Lung microvascular endothelial cell (primary cell): ENCODE data around the gene BRSK1. TPM values are rescaled to one million over a fixed set of nuclear protein-coding genes. Genes with fewer than 3 reads are reported as not detected.

Source experiments
- DNase-seq, 2 donors: peaks; one replicate each; pipeline versions ENCODE4 v3.0.0 to v3.0.0-alpha.2; 2010; ENCODE audit warnings: low read depth in 2 of 2
- total RNA-seq: library from RNA; depleted of rRNA; stranded (reverse); fragments of >200 nt; gene quantifications from 2 replicates; pipeline ENCODE4 v1.2.1, GENCODE V29; 2014

Gene BRSK1
- total RNA-seq, 1 donor from 2014 or later = 1.2 TPM

DNA sequence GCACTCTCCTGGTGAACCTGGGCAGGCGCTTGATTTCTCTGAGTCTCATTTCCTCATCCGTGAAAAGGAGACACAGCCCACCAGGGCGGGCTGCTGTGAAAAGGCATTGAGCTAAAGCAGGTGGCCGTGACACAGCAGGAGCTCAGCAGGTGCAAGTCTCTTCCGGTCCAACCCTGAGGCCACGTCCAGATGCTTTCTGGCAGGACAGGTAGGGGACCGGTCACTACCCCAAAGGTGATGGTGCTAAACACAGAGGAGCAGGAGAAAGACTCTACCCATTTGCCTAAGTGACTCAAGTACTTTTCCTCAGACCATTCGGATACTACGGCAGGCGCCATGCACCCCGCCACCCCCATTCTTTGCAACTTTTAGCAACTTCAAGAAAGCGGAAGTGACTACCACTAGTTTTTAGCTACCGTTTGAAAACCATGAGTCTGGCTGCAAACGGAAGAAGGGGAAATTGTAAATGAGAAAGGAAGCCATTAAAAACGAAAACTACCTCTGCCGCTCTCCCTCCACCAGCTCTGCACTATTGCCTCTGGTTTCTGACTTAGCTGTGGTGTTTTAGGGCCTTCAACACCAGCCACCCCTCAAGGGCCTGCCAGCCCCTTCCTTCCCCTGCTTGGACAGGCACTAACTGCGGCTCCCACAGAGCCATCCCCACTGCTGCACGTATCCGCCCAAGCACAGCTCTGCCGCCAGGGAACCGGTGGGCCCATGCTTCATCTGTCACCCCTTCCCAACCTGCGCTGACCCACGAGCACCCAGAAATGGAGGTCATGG is 29.8 kb upstream of the BRSK1 start:
- peak in 1 of 2 donors; percentile 12 for DNase-seq

GRCh38 chr19:55254625-55254977 is 29.2 kb upstream of the BRSK1 start:
- DNase-seq = no peak

GRCh38 chr19:55255618-55256423 is 28.0 kb upstream of the BRSK1 start:
- no peak for DNase-seq

- DNase-seq = peak in 1 of 2 donors; percentile 11
Measured at GRCh38 chr19:55256562-55257460, 27.0 kb upstream of the BRSK1 start.

- DNase-seq = peak; percentile 17
Measured at GRCh38 chr19:55257461-55258420, 26.1 kb upstream of the BRSK1 start.

GRCh38 chr19:55258476-55258827 is 25.3 kb upstream of the BRSK1 start:
- DNase-seq = no peak

DNA sequence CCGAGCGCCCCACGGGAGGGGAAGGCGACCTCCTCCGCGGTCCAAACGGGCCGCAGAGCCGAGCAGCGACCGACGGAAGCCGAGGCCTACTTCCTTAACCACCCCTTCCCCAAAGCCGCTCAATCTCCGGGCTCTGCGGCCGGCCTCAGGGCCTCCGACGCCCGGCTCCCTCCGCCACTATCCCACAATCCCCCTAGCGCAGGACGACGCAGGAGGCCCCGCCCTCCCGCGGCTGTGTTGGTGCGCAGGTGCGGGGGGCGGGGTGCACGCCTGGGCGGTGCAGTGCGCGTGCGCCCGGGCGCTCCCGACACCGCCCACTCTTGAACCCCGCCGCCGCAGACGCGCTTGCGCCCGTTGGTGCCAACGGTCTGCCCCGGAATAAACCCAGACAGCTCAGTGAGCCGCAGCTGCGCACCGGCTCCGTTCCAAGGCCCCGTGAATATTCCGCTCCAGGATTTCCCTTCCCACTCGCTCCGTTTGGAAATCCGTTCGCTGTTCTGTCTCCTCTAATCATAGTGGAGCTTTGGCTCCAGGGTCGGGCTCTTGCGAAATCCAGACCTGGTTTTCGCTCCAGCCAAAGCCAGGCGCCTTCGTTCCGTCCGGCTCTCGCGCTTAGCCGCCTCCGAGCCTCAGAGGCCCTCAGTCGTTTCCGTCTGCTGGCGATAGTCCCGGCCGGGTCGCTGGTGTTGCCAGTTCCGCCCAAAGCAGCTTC is 24.8 kb upstream of the BRSK1 start, which contains the start of gene PPP6R1:
Gene PPP6R1, minus strand, starts transcription at position 190 of the 712 bp plus-strand sequence. CDS start 11,914 bp downstream, outside the sequence.
- peak; percentile 100 for DNase-seq

- no peak for DNase-seq
Measured at GRCh38 chr19:55259540-55260210, 24.1 kb upstream of the BRSK1 start.

DNA sequence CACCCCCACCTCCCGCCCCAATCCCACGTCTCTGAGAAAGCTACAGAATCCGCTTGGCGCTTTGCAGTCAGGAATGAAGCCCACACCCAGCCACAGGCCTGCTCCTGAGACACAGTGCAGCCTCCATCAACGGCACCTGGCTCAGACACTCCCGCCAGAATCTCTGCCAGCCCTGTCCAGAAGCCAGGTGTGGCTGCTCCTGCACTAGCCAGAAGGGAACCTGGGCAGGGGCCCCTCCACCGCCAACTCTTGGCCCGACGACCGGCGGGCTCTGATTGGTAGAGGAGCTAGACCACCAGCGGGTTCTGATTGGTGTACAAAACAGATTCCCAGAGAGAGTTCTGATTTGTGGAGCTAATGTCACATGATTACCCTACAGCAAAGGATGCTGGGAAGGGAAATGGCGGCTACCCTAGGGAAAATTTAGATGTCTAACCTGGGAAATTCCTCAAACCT is 22.1 kb upstream of the BRSK1 start:
- DNase-seq = no peak

DNA sequence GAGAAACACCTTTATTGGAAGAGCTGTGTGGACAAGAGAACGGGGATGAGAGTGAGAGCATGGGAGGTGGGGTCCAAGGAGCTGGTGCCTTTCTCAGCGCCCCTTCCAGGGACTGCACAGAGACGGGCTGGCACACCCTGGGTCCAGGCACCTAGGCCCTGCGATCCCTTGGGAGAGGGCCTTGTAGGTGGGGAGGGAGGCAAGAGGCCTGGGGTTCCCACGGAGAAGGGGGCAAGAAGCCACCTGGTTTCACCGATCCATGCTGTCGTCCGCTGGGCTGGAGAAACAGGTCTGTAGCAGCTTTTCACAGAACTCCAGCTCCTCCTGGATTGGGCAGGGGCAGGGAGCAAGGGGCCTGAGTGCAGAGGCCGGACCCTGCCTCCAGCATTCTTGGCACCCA is 21.4 kb upstream of the BRSK1 start:
- no peak for DNase-seq

DNA sequence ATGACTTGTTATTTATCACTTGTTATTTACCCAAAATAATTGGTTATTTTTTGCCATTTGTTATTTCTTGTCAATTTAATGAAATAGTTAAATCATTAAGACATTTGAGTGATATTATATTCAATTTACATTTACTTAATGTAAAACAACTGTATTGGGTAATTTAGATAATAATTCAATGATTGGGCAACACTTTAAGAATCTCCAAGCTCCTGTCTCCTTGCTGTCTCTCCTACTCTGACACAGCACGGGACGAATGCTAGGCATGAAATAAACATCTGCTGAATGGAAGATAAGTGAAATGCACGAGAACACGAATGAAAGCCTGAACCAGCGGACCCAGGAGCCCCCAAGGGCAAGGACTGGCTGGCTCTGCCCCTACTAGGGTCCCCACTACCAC is 19.3 kb upstream of the BRSK1 start:
- no peak for DNase-seq

DNA sequence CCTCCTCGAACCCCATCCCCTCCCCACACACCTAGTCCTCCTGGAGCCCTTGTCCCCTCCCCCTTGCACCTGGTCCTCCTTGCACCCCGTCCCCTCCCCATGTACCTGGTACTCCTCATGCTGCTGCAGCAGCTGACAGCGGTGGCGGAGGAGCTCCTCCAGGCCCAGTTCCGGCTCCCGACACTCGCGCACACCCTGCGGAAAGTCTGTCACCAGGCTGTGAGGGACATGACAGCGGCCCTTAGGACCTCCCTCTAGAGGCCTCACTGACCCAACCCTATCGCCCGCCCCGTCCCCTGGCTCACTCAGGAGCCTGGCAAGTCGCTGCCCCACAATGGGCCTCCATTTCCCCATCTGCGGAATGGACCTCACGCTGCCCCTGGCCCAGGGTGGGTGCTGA is 18.6 kb upstream of the BRSK1 start:
- DNase-seq = no peak

GRCh38 chr19:55265723-55266386 is 17.9 kb upstream of the BRSK1 start:
- no peak for DNase-seq

GRCh38 chr19:55266404-55266803 is 17.4 kb upstream of the BRSK1 start:
- no peak for DNase-seq

- DNase-seq = no peak
Measured at GRCh38 chr19:55266840-55267239, 17.0 kb upstream of the BRSK1 start.

GRCh38 chr19:55269299-55269698 is 14.5 kb upstream of the BRSK1 start:
- no peak for DNase-seq

DNA sequence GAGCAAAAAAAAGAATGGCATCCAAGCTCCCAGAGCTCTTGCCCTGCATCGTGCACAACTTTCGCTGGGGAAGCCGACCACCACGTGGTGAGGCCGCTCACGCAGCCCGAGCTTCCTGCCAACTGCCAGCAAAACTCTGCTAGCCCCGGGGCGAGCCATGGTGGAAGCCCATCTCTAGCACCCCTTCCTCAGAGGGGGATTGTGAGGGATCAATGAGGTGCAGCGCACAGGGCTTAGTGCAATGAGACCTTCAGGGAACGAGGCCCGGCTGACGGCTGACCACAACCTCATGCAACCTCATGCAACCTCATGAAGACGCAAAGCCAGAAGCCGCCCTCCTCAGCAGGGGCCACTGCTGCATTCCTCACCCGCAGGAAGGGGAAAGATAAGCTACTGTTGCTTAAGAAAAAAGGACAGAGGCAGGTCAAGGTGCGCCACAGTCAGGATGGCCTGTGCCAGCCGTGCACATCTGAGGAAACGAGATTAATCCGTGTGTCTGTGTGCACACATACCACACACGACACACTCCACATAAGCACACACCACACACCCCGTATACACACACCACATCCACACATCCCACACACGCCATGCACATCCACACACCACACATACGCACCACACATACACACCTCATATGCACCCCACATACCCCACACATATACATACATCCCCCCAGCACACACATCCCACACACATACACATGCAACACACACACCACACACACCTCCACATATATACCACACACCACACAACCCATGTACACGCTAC is 13.4 kb upstream of the BRSK1 start:
- no peak for DNase-seq

DNA sequence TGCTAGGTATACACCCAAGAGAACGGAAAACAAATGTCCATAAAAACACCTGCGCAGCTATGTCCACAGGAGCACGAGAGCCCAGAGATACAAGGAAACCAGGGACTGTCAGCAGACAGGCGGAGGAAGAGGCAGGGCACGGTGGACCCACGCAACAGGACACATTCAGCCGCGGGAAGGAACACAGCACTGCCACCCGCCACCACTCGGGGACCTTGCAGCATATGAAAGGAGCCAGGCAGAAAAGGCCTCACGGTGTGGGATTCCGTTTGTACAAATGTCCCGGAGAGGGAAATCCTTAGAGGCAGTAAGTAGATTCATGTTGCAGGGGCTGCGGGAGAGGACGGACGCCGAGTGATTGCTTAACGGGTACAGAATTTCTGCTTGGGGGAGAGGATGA is 11.7 kb upstream of the BRSK1 start:
- DNase-seq = no peak
